ENCODE measurements around the gene SOCS4.
"Not testable (repeated sequence)": the region's sequence is repeated elsewhere in the genome, so short reads cannot be mapped to it uniquely, and the experiment has no call there.

The SOCS4 gene

GRCh38 chr14:55026793-55027561 is at the start of gene SOCS4, which contains the start of gene WDHD1:
TSS of gene SOCS4 (plus strand) at chr14:55027236. CDS start at chr14:55043042, 15,806 bp downstream.
TSS of gene WDHD1 (minus strand) at chr14:55027099. CDS start at chr14:55026787, 312 bp downstream.
- in situ Hi-C loops (cut with HindIII; ENCODE audit: low sequenced_read_pairs) = no loop called here

GRCh38 chr14:54979039-54979438 is 48.0 kb upstream of the SOCS4 start:
- in situ Hi-C loops (cut with HindIII; ENCODE audit: low sequenced_read_pairs) = no loop called here

- in situ Hi-C loops (cut with HindIII; ENCODE audit: low sequenced_read_pairs) = no loop called here
These were observed 45.3 kb upstream of the SOCS4 start for GRCh38 chr14:54981698-54982097.

- in situ Hi-C loops (cut with HindIII; ENCODE audit: low sequenced_read_pairs) = no loop called here
These were observed 41.9 kb upstream of the SOCS4 start for GRCh38 chr14:54985156-54985555.

- in situ Hi-C loops (cut with HindIII; ENCODE audit: low sequenced_read_pairs) = no loop called here
These were observed 26.7 kb upstream of the SOCS4 start for GRCh38 chr14:55000381-55000780.

GRCh38 chr14:55005071-55005470 is 22.0 kb upstream of the SOCS4 start:
- in situ Hi-C loops (cut with HindIII; ENCODE audit: low sequenced_read_pairs) = no loop called here

- in situ Hi-C loops (cut with HindIII; ENCODE audit: low sequenced_read_pairs) = no loop called here
These were observed 12.0 kb upstream of the SOCS4 start for GRCh38 chr14:55015006-55015405.

GRCh38 chr14:55019968-55020554 is 7.0 kb upstream of the SOCS4 start:
- in situ Hi-C loops (cut with HindIII; ENCODE audit: low sequenced_read_pairs) = no loop called here

- in situ Hi-C loops (cut with HindIII; ENCODE audit: low sequenced_read_pairs) = not testable (repeated sequence)
These were observed 2.7 kb upstream of the SOCS4 start for GRCh38 chr14:55024365-55024764.

- in situ Hi-C loops (cut with HindIII; ENCODE audit: low sequenced_read_pairs) = no loop called here
These were observed 1.1 kb upstream of the SOCS4 start for GRCh38 chr14:55025948-55026347.

GRCh38 chr14:55026441-55026792 is 619 bp upstream of the SOCS4 start:
- in situ Hi-C loops (cut with HindIII; ENCODE audit: low sequenced_read_pairs) = no loop called here

- in situ Hi-C loops (cut with HindIII; ENCODE audit: low sequenced_read_pairs) = no loop called here
These were observed 1.0 kb downstream of the SOCS4 start for GRCh38 chr14:55028066-55028465.

GRCh38 chr14:55028476-55028875 is 1.4 kb downstream of the SOCS4 start:
- in situ Hi-C loops (cut with HindIII; ENCODE audit: low sequenced_read_pairs) = no loop called here

- in situ Hi-C loops (cut with HindIII; ENCODE audit: low sequenced_read_pairs) = no loop called here
These were observed 4.2 kb downstream of the SOCS4 start for GRCh38 chr14:55031190-55031589.

GRCh38 chr14:55037995-55038394 is 11.0 kb downstream of the SOCS4 start:
- in situ Hi-C loops (cut with HindIII; ENCODE audit: low sequenced_read_pairs) = not testable (repeated sequence)

GRCh38 chr14:55038708-55039107 is 11.7 kb downstream of the SOCS4 start:
- in situ Hi-C loops (cut with HindIII; ENCODE audit: low sequenced_read_pairs) = no loop called here

GRCh38 chr14:55043528-55043927 is 16.5 kb downstream of the SOCS4 start:
- in situ Hi-C loops (cut with HindIII; ENCODE audit: low sequenced_read_pairs) = no loop called here

- in situ Hi-C loops (cut with HindIII; ENCODE audit: low sequenced_read_pairs) = no loop called here
These were observed 18.1 kb downstream of the SOCS4 start for GRCh38 chr14:55045087-55045486.

- in situ Hi-C loops (cut with HindIII; ENCODE audit: low sequenced_read_pairs) = no loop called here
These were observed 20.4 kb downstream of the SOCS4 start for GRCh38 chr14:55047301-55048053.

- in situ Hi-C loops (cut with HindIII; ENCODE audit: low sequenced_read_pairs) = no loop called here
These were observed 21.9 kb downstream of the SOCS4 start for GRCh38 chr14:55048900-55049436.

GRCh38 chr14:55051165-55051422 is 24.1 kb downstream of the SOCS4 start:
- in situ Hi-C loops (cut with HindIII; ENCODE audit: low sequenced_read_pairs) = no loop called here
